T-cell (primary cell): ENCODE measurements around the gene PLA2G2E. TPM values are rescaled to one million over a fixed set of nuclear protein-coding genes. Genes with fewer than 3 reads are reported as not detected.

Experiments
- ATAC-seq, 4 experiments: fragments of 200-7000 bp in 3 of 4; fragments of 150-1000 bp in 1 of 4; cut with Tn5 transposase; replicated peaks in 1 of 4; 1 replicate in 3 of 4; 2 replicates in 1 of 4; pipeline ENCODE4 v1.10.0; 2021; ENCODE audit warnings: moderate library complexity in 3 of 4, mild to moderate bottlenecking in 2 of 4, moderate number of reproducible peaks in 1 of 4
- CTCF ChIA-PET, 2 donors: fragments of 300-600 bp; sonication (Branson Sonifier 250); formaldehyde crosslinking; loops; one replicate each; lab custom pipeline; 2022; ENCODE audit warnings: antibody characterized with exemption in 2 of 2; lab: Charles Lee
- POLR2A ChIA-PET, 2 donors: fragments of 300-600 bp; sonication (Branson Sonifier 250); formaldehyde crosslinking; loops; one replicate each; lab custom pipeline; 2022; ENCODE audit warnings: antibody characterized with exemption in 2 of 2; lab: Charles Lee
- DNase-seq, 35 experiments: peaks; one replicate each; pipeline versions ENCODE4 v3.0.0 to v3.0.0-alpha.2; 2013 to 2023
- H3K27ac ChIP-seq: one replicate; pipeline ENCODE4 v1.5.1; 2013; ENCODE audit warnings: low read length
- H3K27me3 ChIP-seq, 2 experiments: replicated peaks in 1 of 2; 1 replicate in 1 of 2; 2 replicates in 1 of 2; pipeline versions ENCODE4 v1.6.1 to v1.7.0; 2013; ENCODE audit warnings: low read length in 1 of 2, mixed read lengths in 1 of 2; ENCODE audit not compliant: control insufficient read depth in 2 of 2, insufficient read depth in 2 of 2; ENCODE audit errors: extremely low read depth in 1 of 2
- H3K36me3 ChIP-seq, 2 donors: 1 replicate in 1 of 2; 2 replicates in 1 of 2; pipeline versions ENCODE4 v1.6.1 to v1.7.0; 2013; ENCODE audit warnings: low read length in 1 of 2; ENCODE audit not compliant: control insufficient read depth in 2 of 2, insufficient read depth in 1 of 2; ENCODE audit errors: extremely low read depth in 1 of 2
- H3K4me1 ChIP-seq, 2 experiments: 1 replicate in 1 of 2; 2 replicates in 1 of 2; pipeline versions ENCODE4 v1.6.1 to v1.7.0; 2013; ENCODE audit warnings: low read length in 2 of 2, mixed read lengths in 1 of 2; ENCODE audit not compliant: insufficient read depth in 2 of 2, control insufficient read depth in 1 of 2; ENCODE audit errors: extremely low read depth in 1 of 2
- H3K4me3 ChIP-seq, 2 donors: 1 replicate in 1 of 2; 2 replicates in 1 of 2; pipeline versions ENCODE4 v1.5.1 to v1.7.0; 2013; ENCODE audit warnings: mild to moderate bottlenecking in 2 of 2, low read length in 1 of 2, moderate library complexity in 1 of 2; ENCODE audit not compliant: control insufficient read depth in 1 of 2; ENCODE audit errors: extremely low read depth in 1 of 2
- H3K9me3 ChIP-seq: 2 replicates; pipeline ENCODE4 v1.7.0; 2013
- H3K27ac Mint-ChIP-seq, 2 donors: one replicate each; pipeline ENCODE4 v1.8.0; 2020 to 2021; ENCODE audit warnings: mild to moderate bottlenecking in 2 of 2, mixed read lengths in 2 of 2
- H3K27me3 Mint-ChIP-seq, 2 donors: one replicate each; pipeline ENCODE4 v1.8.0; 2021 to 2022; ENCODE audit warnings: mixed read lengths in 2 of 2
- H3K36me3 Mint-ChIP-seq: one replicate; pipeline ENCODE4 v1.8.0; 2021; ENCODE audit warnings: mixed read lengths
- H3K4me1 Mint-ChIP-seq, 3 donors: one replicate each; pipeline ENCODE4 v1.8.0; 2020 to 2022; ENCODE audit warnings: mixed read lengths in 3 of 3, mild to moderate bottlenecking in 1 of 3
- H3K4me3 Mint-ChIP-seq, 3 donors: one replicate each; pipeline ENCODE4 v1.8.0; 2020 to 2022; ENCODE audit warnings: mild to moderate bottlenecking in 3 of 3, mixed read lengths in 3 of 3, moderate library complexity in 3 of 3
- H3K9me3 Mint-ChIP-seq, 3 donors: one replicate each; pipeline ENCODE4 v1.8.0; 2020 to 2022; ENCODE audit warnings: mixed read lengths in 3 of 3
- WGBS: methylation state at CpG from one replicate; pipeline ENCODE4 v1.1.5; 2013; ENCODE audit warnings: missing lambda C conversion rate; ENCODE audit not compliant: insufficient coverage; 5-methylcytosine and 5-hydroxymethylcytosine counted together
- total RNA-seq, 35 experiments: library from RNA in 6 of 35; stranded (reverse) in 6 of 35; fragments of 120-200 nt in 1 of 35; gene quantifications; one replicate each; pipeline versions ENCODE4 v1.2.1 to v1.2.4 and lab custom pipeline; 2013 to 2026

PLA2G2E gene
- total RNA-seq, 5 donors from 2014 or later (not counting 1 experiment from before 2014, with no cell fraction given) = not detected

- peaks cover 61% of the 10 kb centered on the region for H3K36me3 Mint-ChIP-seq
- CTCF ChIA-PET = interaction anchor here in 1 of 2 donors (0.6 kb wide), 2 partner anchors 21 to 1211 kb away, joined by 3 to 7 read pairs; no protein-coding TSS in a partner anchor
- H3K27ac Mint-ChIP-seq = no peak overlapping the region
These were observed 12.8 kb downstream of the PLA2G2E start for GRCh38 chr1:19910650-19911049.

DNA sequence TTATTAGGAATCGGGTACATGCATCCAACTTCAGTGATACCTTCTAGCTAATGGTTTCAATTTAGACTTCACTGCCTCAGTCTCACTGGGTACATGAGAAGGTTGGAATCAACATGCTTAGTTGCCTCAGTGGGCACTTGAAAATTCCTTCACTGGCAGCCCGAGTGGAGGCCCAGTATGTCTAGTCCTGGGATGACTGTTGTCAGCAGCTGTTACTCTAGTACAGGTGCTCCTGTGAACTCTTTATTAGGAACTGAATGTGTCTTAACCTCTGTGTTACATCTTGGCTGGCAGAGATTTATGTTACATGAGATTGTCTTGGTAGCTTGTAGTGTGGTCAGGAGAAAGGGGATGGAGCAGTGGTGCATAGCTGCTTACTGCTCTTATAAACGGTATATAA is 13.4 kb downstream of the PLA2G2E start:
- Mint-ChIP-seq H3K36me3 (peaks cover 64% of the 10 kb centered on the region), H3K27me3 (no peaks in the 10 kb centered on the region), H3K4me1 (no peaks in the 10 kb centered on the region), H3K9me3 (no peaks in the 10 kb centered on the region), H3K4me3 (no peak overlapping the region), H3K27ac (no peak overlapping the region)
- DNase-seq (no peak), ATAC-seq (no peak)
- Histone ChIP-seq H3K9me3 (no peaks in the 10 kb centered on the region), H3K27ac (no peak overlapping the region), H3K27me3 (no peaks in the 10 kb centered on the region), H3K4me3 (no peak overlapping the region), H3K36me3 (peaks cover 19 to 86% of the 10 kb centered on the region in 2 donors), H3K4me1 (no peaks in the 10 kb centered on the region)
- POLR2A ChIA-PET = no interaction called here
- WGBS = 77% methylated on average over 1 of the region's 3 CpGs
- CTCF ChIA-PET = interaction anchor here in 1 of 2 donors (0.6 kb wide), 1 partner anchor 21 kb away, joined by 3 read pairs; no protein-coding TSS in a partner anchor

More at GRCh38 chr1:19910650-19911049, 12.8 kb downstream of the PLA2G2E start:
- H3K27ac ChIP-seq = no peak overlapping the region
- no peak overlapping the region for H3K4me3 Mint-ChIP-seq
- H3K27me3 ChIP-seq = no peaks in the 10 kb centered on the region
- ATAC-seq (no peak), DNase-seq (no peak)
- POLR2A ChIA-PET = no interaction called here
- 100% methylated on average over 1 of the region's 3 CpGs for WGBS
- H3K9me3 Mint-ChIP-seq = no peaks in the 10 kb centered on the region
- H3K4me1 Mint-ChIP-seq = no peaks in the 10 kb centered on the region
- no peaks in the 10 kb centered on the region for H3K4me1 ChIP-seq
- no peaks in the 10 kb centered on the region for H3K9me3 ChIP-seq
- no peaks in the 10 kb centered on the region for H3K27me3 Mint-ChIP-seq
- peaks cover 19 to 81% of the 10 kb centered on the region in 2 donors for H3K36me3 ChIP-seq
- H3K4me3 ChIP-seq = no peak overlapping the region

DNA sequence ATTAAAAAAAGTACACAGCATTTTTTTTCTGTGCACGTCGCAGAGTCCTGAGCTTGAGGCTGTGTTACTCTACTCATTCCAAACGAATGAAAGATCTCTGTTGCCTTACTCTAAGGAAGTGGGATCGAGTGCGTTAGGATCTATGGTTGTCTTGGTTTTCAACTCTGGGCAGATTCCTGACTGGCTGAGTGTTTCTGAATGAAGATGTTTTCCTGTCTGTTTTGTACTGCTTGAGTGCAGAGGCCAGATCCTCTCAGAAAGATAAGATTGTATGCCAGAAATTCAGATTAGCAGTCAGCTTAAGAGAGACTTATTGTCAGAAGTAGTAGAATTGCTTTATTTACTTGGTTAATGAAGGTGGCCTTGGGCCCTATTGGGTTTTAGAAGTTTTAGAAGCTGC is 14.0 kb downstream of the PLA2G2E start:
- H3K4me1 Mint-ChIP-seq = no peaks in the 10 kb centered on the region
- no peak overlapping the region for H3K4me3 ChIP-seq
- H3K27ac Mint-ChIP-seq = no peak overlapping the region
- H3K36me3 Mint-ChIP-seq = peaks cover 67% of the 10 kb centered on the region
- CTCF ChIA-PET = no interaction called here
- H3K27me3 ChIP-seq = no peaks in the 10 kb centered on the region
- ATAC-seq = no peak
- DNase-seq = no peak
- peaks cover 18 to 89% of the 10 kb centered on the region in 2 donors for H3K36me3 ChIP-seq
- H3K4me3 Mint-ChIP-seq = no peak overlapping the region
- no peaks in the 10 kb centered on the region for H3K9me3 ChIP-seq
- WGBS = no CpG with 5 or more reads among the region's 5 CpGs
- H3K27me3 Mint-ChIP-seq = no peaks in the 10 kb centered on the region
- no peaks in the 10 kb centered on the region for H3K9me3 Mint-ChIP-seq
- POLR2A ChIA-PET = no interaction called here
- no peaks in the 10 kb centered on the region for H3K4me1 ChIP-seq
- no peak overlapping the region for H3K27ac ChIP-seq

DNA sequence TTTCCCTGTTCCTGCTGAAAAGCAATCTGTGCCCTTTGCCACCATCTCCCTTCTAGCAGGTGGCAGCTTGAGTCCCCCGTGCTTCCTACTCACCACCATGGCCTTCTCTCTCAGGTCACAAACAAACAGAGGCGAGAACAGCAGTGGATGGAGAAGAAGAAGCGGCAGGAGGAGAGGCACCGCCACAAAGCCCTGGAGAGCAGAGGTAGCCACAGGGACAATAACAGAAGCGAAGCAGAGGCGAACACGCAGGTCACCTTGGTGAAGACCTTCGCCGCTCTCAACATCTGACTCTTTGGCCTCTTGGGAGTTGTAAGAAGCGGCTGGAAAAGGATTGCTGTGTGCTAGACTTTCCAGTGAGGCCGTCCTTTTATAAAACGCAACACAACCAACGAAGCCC is 16.0 kb downstream of the PLA2G2E start:
- no peaks in the 10 kb centered on the region for H3K9me3 Mint-ChIP-seq
- Histone ChIP-seq H3K27ac (no peak overlapping the region), H3K27me3 (no peaks in the 10 kb centered on the region), H3K9me3 (no peaks in the 10 kb centered on the region), H3K4me1 (no peaks in the 10 kb centered on the region), H3K4me3 (no peak overlapping the region), H3K36me3 (peaks cover 6 to 83% of the 10 kb centered on the region in 2 donors)
- DNase-seq (no peak), ATAC-seq (no peak)
- no peaks in the 10 kb centered on the region for H3K4me1 Mint-ChIP-seq
- H3K4me3 Mint-ChIP-seq = no peak overlapping the region
- peaks cover 68% of the 10 kb centered on the region for H3K36me3 Mint-ChIP-seq
- ChIA-PET CTCF (no interaction called here), POLR2A (no interaction called here)
- no peaks in the 10 kb centered on the region for H3K27me3 Mint-ChIP-seq
- 97% methylated on average over 9 of the region's 13 CpGs for WGBS
- no peak overlapping the region for H3K27ac Mint-ChIP-seq

GRCh38 chr1:19903621-19904020 is 19.8 kb downstream of the PLA2G2E start:
- H3K27ac Mint-ChIP-seq = no peak overlapping the region
- no peaks in the 10 kb centered on the region for H3K27me3 ChIP-seq
- POLR2A ChIA-PET = no interaction called here

GRCh38 chr1:19901653-19902052 is 21.8 kb downstream of the PLA2G2E start:
- DNase-seq = no peak
- H3K9me3 Mint-ChIP-seq = peaks cover 0 to 3% (median 0%) of the 10 kb centered on the region in 3 donors
- Histone ChIP-seq H3K9me3 (no peaks in the 10 kb centered on the region), H3K4me1 (no peaks in the 10 kb centered on the region), H3K36me3 (peaks cover 0 to 55% of the 10 kb centered on the region in 2 donors), H3K27ac (no peak overlapping the region), H3K27me3 (no peaks in the 10 kb centered on the region), H3K4me3 (no peak overlapping the region)
- H3K27ac Mint-ChIP-seq = no peak overlapping the region
- no peaks in the 10 kb centered on the region for H3K4me1 Mint-ChIP-seq
- ChIA-PET CTCF (interaction anchor here in 1 of 2 donors (0.6 kb wide), 1 partner anchor 16 kb away, joined by 3 read pairs; no protein-coding TSS in a partner anchor), POLR2A (no interaction called here)
- no peak overlapping the region for H3K4me3 Mint-ChIP-seq
- ATAC-seq = no peak
- no CpG with 5 or more reads among the region's 1 CpG for WGBS
- H3K36me3 Mint-ChIP-seq = peaks cover 65% of the 10 kb centered on the region
- H3K27me3 Mint-ChIP-seq = no peaks in the 10 kb centered on the region

More at GRCh38 chr1:19903621-19904020, 19.8 kb downstream of the PLA2G2E start:
- CTCF ChIA-PET = interaction anchor here in 1 of 2 donors (1.0 kb wide), 1 partner anchor 290 kb away, joined by 6 read pairs; no protein-coding TSS in a partner anchor
- Mint-ChIP-seq H3K9me3 (peaks cover 0 to 3% (median 0%) of the 10 kb centered on the region in 3 donors), H3K4me3 (no peak overlapping the region), H3K27me3 (no peaks in the 10 kb centered on the region), H3K36me3 (peaks cover 77% of the 10 kb centered on the region), H3K4me1 (no peaks in the 10 kb centered on the region)
- ATAC-seq (no peak), DNase-seq (no peak)
- no peak overlapping the region for H3K27ac ChIP-seq
- 96% methylated on average over 7 of the region's 7 CpGs for WGBS
- H3K9me3 ChIP-seq = no peaks in the 10 kb centered on the region
- H3K4me1 ChIP-seq = no peaks in the 10 kb centered on the region
- peaks cover 6 to 65% of the 10 kb centered on the region in 2 donors for H3K36me3 ChIP-seq
- no peak overlapping the region for H3K4me3 ChIP-seq
